ENCODE data around the gene PARP9. TPM values are rescaled to one million over a fixed set of nuclear protein-coding genes. Genes with fewer than 3 reads are reported as not detected.
A peak's percentile ranks its signal among the peaks of the same experiment; 100 is the strongest.

Gene PARP9
- total and polyA plus RNA-seq, 10 of the 15 experiments (the other 5 are each of a cell fraction or from before 2014, with no cell fraction given), result 34.0 to 122 (median 46.1) TPM

GRCh38 chr3:122514123-122515019 lies 49.7 kb downstream of the PARP9 start, which contains the start of gene KPNA1 (continued):
- TF ChIP-seq TAF1 (IDR thresholded peaks at IDR 0.05; ENCODE audit: borderline replicate concordance, low read depth, low read length) (peak; percentile 79), KDM1A (IDR thresholded peaks at IDR 0.05; ENCODE audit: borderline replicate concordance) (no peak), SMAD1 (IDR thresholded peaks at IDR 0.05; ENCODE audit: low read depth, partially characterized antibody) (no peak), RFX5 (IDR thresholded peaks at IDR 0.05; ENCODE audit: low read depth, low read length) (no peak), REST (IDR thresholded peaks at IDR 0.05; ENCODE audit: low read depth, low read length) (no peak), SUPT20H (IDR thresholded peaks at IDR 0.05; ENCODE audit: borderline replicate concordance, control insufficient read depth, low read depth, low read length) (no peak), ATF7 (IDR thresholded peaks at IDR 0.05; ENCODE audit: low read depth) (no peak), SREBF2 (IDR thresholded peaks at IDR 0.05; ENCODE audit: low read length) (no peak), ZBTB11 (CRISPR knock-in tag; IDR thresholded peaks at IDR 0.05) (no peak), MTA2 (IDR thresholded peaks at IDR 0.05; ENCODE audit: low read depth) (no peak), TCF7 (IDR thresholded peaks at IDR 0.05; ENCODE audit: borderline replicate concordance) (no peak), YBX1 (IDR thresholded peaks at IDR 0.05) (no peak), CBX3 (IDR thresholded peaks at IDR 0.05; ENCODE audit: borderline replicate concordance, low read depth) (no peak), ETV6 (conservative IDR thresholded peaks at IDR 0.05 in 1 of 2, IDR thresholded peaks at IDR 0.05 in 1 of 2; ENCODE audit: borderline replicate concordance in 1 of 2, low read depth in 1 of 2) (0 out of 4 replicates have a peak, but pooled peaks of 1 of the 2 experiments have one; percentile 6), ZZZ3 (IDR thresholded peaks at IDR 0.05; ENCODE audit: control insufficient read depth, insufficient read length, low read depth) (no peak), BACH1 (IDR thresholded peaks at IDR 0.05; ENCODE audit: borderline replicate concordance) (peak; percentile 83), PAX5 (IDR thresholded peaks at IDR 0.05; ENCODE audit: borderline replicate concordance, low read depth, low read length) (peak; percentile 17; the same call in 1 of the 2 replicates), CBFB (IDR thresholded peaks at IDR 0.05; ENCODE audit: low read depth) (no peak), MYB (IDR thresholded peaks at IDR 0.05; ENCODE audit: borderline replicate concordance, low read depth, low read length) (peak; percentile 9; the same call in 1 of the 2 replicates), CHD4 (IDR thresholded peaks at IDR 0.05) (no peak), NR2F1 (conservative IDR thresholded peaks at IDR 0.05) (peak; percentile 65), HCFC1 (IDR thresholded peaks at IDR 0.05; ENCODE audit: low read length) (peak; percentile 87), SPI1 (IDR thresholded peaks at IDR 0.05; ENCODE audit: borderline replicate concordance, insufficient read depth, low read depth, low read length) (no peak)

Measured in GM12878 (cell line).